ENCODE results near the gene RAVER1. TPM values are rescaled to one million over a fixed set of nuclear protein-coding genes. Genes with fewer than 3 reads are reported as not detected.

RAVER1 gene
- total and polyA plus RNA-seq, 2 donors (not counting 3 experiments of a cell fraction or from before 2014, with no cell fraction given), result 5.2 to 47.6 TPM

GRCh38 chr19:10328558-10329429 lies 4.5 kb downstream of the RAVER1 start:
- no peak for FAIRE-seq
- no peak overlapping the region for H2AFZ ChIP-seq (ENCODE audit: low read depth, low read length)
- intact Hi-C loops (cut with micrococcal nuclease) (no loop called here), dilution Hi-C loops (cut with MboI; ENCODE audit: extremely low pct_ligation_motif_present, low sequenced_read_pairs) (no loop called here)
- BruUV-seq (replicated peaks), result no TSS peak
- H4K20me1 ChIP-seq (replicated peaks; ENCODE audit: control insufficient read depth, extremely low read depth, insufficient read depth, low read length), result no peaks in the 10 kb centered on the region
- peaks cover 7% of the 10 kb centered on the region for H3K4me1 ChIP-seq (ENCODE audit: control insufficient read depth, extremely low read depth, insufficient read depth, low read length)
- TF ChIP-seq POLR2A (IDR thresholded peaks at IDR 0.05; ENCODE audit: low read depth, low read length) (no peak), MAX (IDR thresholded peaks at IDR 0.05; ENCODE audit: insufficient read depth, insufficient read length) (no peak), MYC (IDR thresholded peaks at IDR 0.05; ENCODE audit: low read depth, low read length) (no peak), JUN (IDR thresholded peaks at IDR 0.05; ENCODE audit: borderline replicate concordance, insufficient read depth, insufficient read length, low read depth) (no peak), EZH2 (IDR thresholded peaks at IDR 0.05; ENCODE audit: borderline replicate concordance, low read depth, low read length, severe bottlenecking) (no peak), CTCF (IDR thresholded peaks at IDR 0.05; ENCODE audit: extremely low read depth in 1 of 2, insufficient read depth in 1 of 2, low read depth in 1 of 2, low read length in 2 of 2) (no peak), POLR2AphosphoS5 (IDR thresholded peaks at IDR 0.05; ENCODE audit: insufficient read depth, low read depth, low read length) (no peak), FOS (IDR thresholded peaks at IDR 0.05; ENCODE audit: borderline replicate concordance, insufficient read depth, low read length) (no peak), GATA2 (IDR thresholded peaks at IDR 0.05; ENCODE audit: insufficient read depth, insufficient read length, low read depth, low read length) (no peak)
- peaks cover 26% of the 10 kb centered on the region for H3K79me2 ChIP-seq (ENCODE audit: control insufficient read depth, insufficient read depth, low read length)
- CTCF ChIA-PET, result interaction anchor here (1.5 kb wide), 1 partner anchor 59 kb away, joined by 3 read pairs; no protein-coding TSS in a partner anchor
- no peak overlapping the region for H3K4me3 ChIP-seq (replicated peaks in 1 of 3; ENCODE audit: insufficient read depth in 1 of 3, low read depth in 1 of 3, low read length in 3 of 3)
- no peaks in the 10 kb centered on the region for H3K9me3 ChIP-seq (replicated peaks; ENCODE audit: control insufficient read depth, insufficient read depth, low read length)
- H3K9me1 ChIP-seq (replicated peaks; ENCODE audit: control insufficient read depth, extremely low read depth, insufficient read depth, low read length), result no peaks in the 10 kb centered on the region
- no peak for DNase-seq (ENCODE audit: low read depth, low spot score)
- POLR2A ChIA-PET, result no interaction called here
- no peaks in the 10 kb centered on the region for H3K27me3 ChIP-seq (ENCODE audit: control insufficient read depth in 2 of 2, insufficient read depth in 2 of 2, low read length in 2 of 2)
- no peak overlapping the region for H3K4me2 ChIP-seq (ENCODE audit: insufficient read depth, low read length)
- H3K36me3 ChIP-seq (ENCODE audit: control insufficient read depth in 2 of 2, extremely low read depth in 1 of 2, insufficient read depth in 2 of 2, low read length in 2 of 2), result peaks cover 9 to 32% of the 10 kb centered on the region in 2 experiments
- no peak overlapping the region for H3K27ac ChIP-seq (ENCODE audit: insufficient read depth, low read depth, low read length)
- H3K9ac ChIP-seq (replicated peaks; ENCODE audit: extremely low read depth, insufficient read depth, low read length), result no peak overlapping the region

Measured in endothelial cell of umbilical vein (primary cell).